HCT116 (cell line): ENCODE results near the gene LEKR1.

Source experiments
- EGR1 ChIP-seq: IDR thresholded peaks from 2 replicates; pipeline ENCODE4 v1.6.1; 2012; ENCODE audit warnings: low read depth
- EZH2 ChIP-seq: fragments of 200-600 bp; sonication (generic); IDR thresholded peaks from 2 replicates; pipeline ENCODE4 v1.6.1; 2017; ENCODE audit warnings: antibody characterized with exemption, mixed run types
- EZH2phosphoT487 ChIP-seq: fragments of 200-600 bp; IDR thresholded peaks from 2 replicates; pipeline ENCODE4 v1.6.1; 2018; ENCODE audit warnings: antibody characterized with exemption, borderline replicate concordance
- JUND ChIP-seq: IDR thresholded peaks from 2 replicates; pipeline ENCODE4 v1.6.1; 2012
- POLR2A ChIP-seq: IDR thresholded peaks from 2 replicates; pipeline ENCODE4 v1.7.0; 2011; ENCODE audit warnings: borderline replicate concordance; ENCODE audit not compliant: insufficient read depth, insufficient read length; ENCODE audit errors: extremely low read depth
- POLR2AphosphoS5 ChIP-seq: IDR thresholded peaks from 2 replicates; pipeline ENCODE4 v1.6.1; 2011; ENCODE audit warnings: mild to moderate bottlenecking, low read depth, low read length, moderate library complexity
- SRF ChIP-seq: IDR thresholded peaks from 2 replicates; pipeline ENCODE4 v1.6.1; 2012; ENCODE audit warnings: low read depth
- TCF7L2 ChIP-seq: IDR thresholded peaks from 2 replicates; pipeline ENCODE4 v1.7.0; 2011; ENCODE audit warnings: borderline replicate concordance, inconsistent platforms; ENCODE audit not compliant: insufficient read depth, insufficient read length; ENCODE audit errors: extremely low read depth
- YY1 ChIP-seq: IDR thresholded peaks from 2 replicates; pipeline ENCODE4 v1.6.1; 2011; ENCODE audit warnings: low read length, low read depth, moderate library complexity, mild to moderate bottlenecking; ENCODE audit not compliant: insufficient replicate concordance; ENCODE audit errors: extremely low read depth
- ZNF274 ChIP-seq: fragments of 200-500 bp; sonication (Bioruptor generic); IDR thresholded peaks from 2 replicates; pipeline ENCODE4 v1.6.1; 2014; ENCODE audit warnings: mild to moderate bottlenecking, low read depth, low read length, inconsistent platforms
- TF ChIP-seq, protein P1 (sequence below), 3 experiments: fragments of 200-600 bp in 1 of 3; sonication (generic) in 1 of 3; IDR thresholded peaks in 2 of 3; conservative IDR thresholded peaks in 1 of 3; 2 replicates each; pipeline ENCODE4 v1.5.1; 2012 to 2017; ENCODE audit warnings: low read depth in 2 of 3, low read length in 2 of 3, antibody characterized with exemption in 1 of 3, borderline replicate concordance in 1 of 3, control low read depth in 1 of 3, mild to moderate bottlenecking in 1 of 3, mixed read lengths in 1 of 3, mixed run types in 1 of 3, moderate library complexity in 1 of 3; ENCODE audit not compliant: insufficient read depth in 1 of 3

DNA sequence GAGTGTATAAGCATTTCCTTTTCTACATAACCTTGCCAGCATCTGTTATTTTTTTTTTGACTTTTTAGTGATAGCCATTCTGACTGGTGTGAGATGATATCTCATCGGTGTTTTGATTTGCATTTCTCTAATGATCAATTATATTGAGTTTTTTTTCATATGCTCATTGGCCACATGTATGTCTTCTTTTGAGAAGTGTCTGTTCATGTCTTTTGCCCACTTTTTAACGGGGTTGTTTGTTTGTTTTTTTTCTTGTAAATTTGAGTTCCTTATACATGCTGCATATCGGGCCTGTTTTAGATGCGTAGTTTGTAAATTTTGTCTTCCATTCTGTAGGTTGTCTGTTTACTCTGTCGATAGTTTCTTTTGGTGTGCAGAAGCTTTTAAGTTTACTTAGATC is 89.2 kb downstream of the LEKR1 start:
- TF ChIP-seq POLR2A: no peak
- TF ChIP-seq, protein P1, sequence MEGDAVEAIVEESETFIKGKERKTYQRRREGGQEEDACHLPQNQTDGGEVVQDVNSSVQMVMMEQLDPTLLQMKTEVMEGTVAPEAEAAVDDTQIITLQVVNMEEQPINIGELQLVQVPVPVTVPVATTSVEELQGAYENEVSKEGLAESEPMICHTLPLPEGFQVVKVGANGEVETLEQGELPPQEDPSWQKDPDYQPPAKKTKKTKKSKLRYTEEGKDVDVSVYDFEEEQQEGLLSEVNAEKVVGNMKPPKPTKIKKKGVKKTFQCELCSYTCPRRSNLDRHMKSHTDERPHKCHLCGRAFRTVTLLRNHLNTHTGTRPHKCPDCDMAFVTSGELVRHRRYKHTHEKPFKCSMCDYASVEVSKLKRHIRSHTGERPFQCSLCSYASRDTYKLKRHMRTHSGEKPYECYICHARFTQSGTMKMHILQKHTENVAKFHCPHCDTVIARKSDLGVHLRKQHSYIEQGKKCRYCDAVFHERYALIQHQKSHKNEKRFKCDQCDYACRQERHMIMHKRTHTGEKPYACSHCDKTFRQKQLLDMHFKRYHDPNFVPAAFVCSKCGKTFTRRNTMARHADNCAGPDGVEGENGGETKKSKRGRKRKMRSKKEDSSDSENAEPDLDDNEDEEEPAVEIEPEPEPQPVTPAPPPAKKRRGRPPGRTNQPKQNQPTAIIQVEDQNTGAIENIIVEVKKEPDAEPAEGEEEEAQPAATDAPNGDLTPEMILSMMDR (IDR thresholded peaks at IDR 0.05 in 2 of 3, conservative IDR thresholded peaks at IDR 0.05 in 1 of 3; ENCODE audit: borderline replicate concordance in 1 of 3, insufficient read depth in 1 of 3, low read depth in 2 of 3, low read length in 2 of 3): no peak
- TF ChIP-seq ZNF274: no peak
- no peak for TF ChIP-seq SRF
- no peak for TF ChIP-seq EZH2phosphoT487
- TF ChIP-seq YY1: no peak
- TF ChIP-seq POLR2AphosphoS5: no peak
- no peak for TF ChIP-seq JUND
- TF ChIP-seq TCF7L2: no peak
- no peak for TF ChIP-seq EZH2
- no peak for TF ChIP-seq EGR1
